HepG2 (cell line): ENCODE data around the gene CASD1. TPM values are rescaled to one million over a fixed set of nuclear protein-coding genes. Genes with fewer than 3 reads are reported as not detected.
A peak's percentile ranks its signal among the peaks of the same experiment; 100 is the strongest.

Experiments used
- ADNP ChIP-seq: sonication (generic); formaldehyde crosslinking; IDR thresholded peaks from 2 replicates; pipeline ENCODE4 v1.4.0; 2020; ENCODE audit warnings: missing genetic modification reagents
- ARID2 ChIP-seq: sonication (generic); formaldehyde crosslinking; IDR thresholded peaks from 2 replicates; pipeline ENCODE4 v1.8.1; 2022; ENCODE audit warnings: mild to moderate bottlenecking, missing genetic modification reagents, borderline replicate concordance
- CENPT ChIP-seq: sonication (generic); formaldehyde crosslinking; IDR thresholded peaks from 2 replicates; pipeline ENCODE4 v1.8.0; 2022; ENCODE audit warnings: low read depth, mild to moderate bottlenecking, moderate library complexity, missing genetic modification reagents
- FOXJ3 ChIP-seq: sonication (generic); formaldehyde crosslinking; IDR thresholded peaks from 2 replicates; pipeline ENCODE4 v1.4.0; 2020; ENCODE audit warnings: missing genetic modification reagents, mild to moderate bottlenecking, borderline replicate concordance
- HES4 ChIP-seq: sonication (generic); formaldehyde crosslinking; IDR thresholded peaks from 2 replicates; pipeline ENCODE4 v1.9.0; 2021; ENCODE audit warnings: mild to moderate bottlenecking, missing genetic modification reagents, borderline replicate concordance
- HOXA7 ChIP-seq: sonication (generic); formaldehyde crosslinking; IDR thresholded peaks from 2 replicates; pipeline ENCODE4 v1.8.1; 2022; ENCODE audit warnings: mild to moderate bottlenecking, missing genetic modification reagents, moderate library complexity
- IRF1 ChIP-seq: sonication (generic); formaldehyde crosslinking; IDR thresholded peaks from 2 replicates; pipeline ENCODE4 v1.4.0; 2020; ENCODE audit warnings: low read depth, mild to moderate bottlenecking, missing genetic modification reagents
- NFIC ChIP-seq: IDR thresholded peaks from 2 replicates; pipeline ENCODE4 v1.6.1; 2012; ENCODE audit warnings: mild to moderate bottlenecking, low read length, inconsistent platforms
- PPARG ChIP-seq: conservative IDR thresholded peaks from 2 replicates; pipeline ENCODE4 v1.6.1; 2016; ENCODE audit warnings: missing biosample characterization, missing genetic modification reagents
- RARA ChIP-seq: IDR thresholded peaks from 2 replicates; pipeline ENCODE4 v1.6.1; 2016; ENCODE audit warnings: missing genetic modification reagents, missing compliant biosample characterization
- SKI ChIP-seq: fragments of 450-650 bp; IDR thresholded peaks from one replicate; pipeline ENCODE4 v1.6.1; 2018; ENCODE audit warnings: mild to moderate bottlenecking; ENCODE audit not compliant: partially characterized antibody
- SOX13 ChIP-seq, 3 experiments: fragments of 450-650 bp in 1 of 3; sonication (generic) in 1 of 3; formaldehyde crosslinking in 1 of 3; IDR thresholded peaks in 2 of 3; conservative IDR thresholded peaks in 1 of 3; 2 replicates each; pipeline versions ENCODE4 v1.5.0 to v1.6.1; 2016 to 2020; ENCODE audit warnings: antibody characterized with exemption in 1 of 3, mild to moderate bottlenecking in 1 of 3, missing compliant biosample characterization in 1 of 3, missing genetic modification reagents in 1 of 3, moderate library complexity in 1 of 3
- SP140L ChIP-seq: sonication (generic); formaldehyde crosslinking; IDR thresholded peaks from 2 replicates; pipeline ENCODE4 v1.4.0; 2020; ENCODE audit warnings: missing genetic modification reagents, borderline replicate concordance
- TOPORS ChIP-seq: sonication (generic); formaldehyde crosslinking; IDR thresholded peaks from 2 replicates; pipeline ENCODE4 v1.8.0; 2023; ENCODE audit warnings: mild to moderate bottlenecking, missing genetic modification reagents
- ZNF224 ChIP-seq: sonication (generic); formaldehyde crosslinking; IDR thresholded peaks from 2 replicates; pipeline ENCODE4 v1.5.0; 2020; ENCODE audit warnings: mild to moderate bottlenecking, missing genetic modification reagents
- ZNF235 ChIP-seq: sonication (generic); formaldehyde crosslinking; IDR thresholded peaks from 2 replicates; pipeline ENCODE4 v1.8.1; 2023; ENCODE audit warnings: mild to moderate bottlenecking, missing genetic modification reagents, borderline replicate concordance
- ZNF30 ChIP-seq: sonication (generic); formaldehyde crosslinking; IDR thresholded peaks from 2 replicates; pipeline ENCODE4 v1.5.0; 2020; ENCODE audit warnings: mild to moderate bottlenecking, missing genetic modification reagents
- ZNF609 ChIP-seq: sonication (generic); formaldehyde crosslinking; IDR thresholded peaks from 2 replicates; pipeline ENCODE4 v1.4.0; 2020; ENCODE audit warnings: mild to moderate bottlenecking, missing genetic modification reagents, borderline replicate concordance
- ZNF772 ChIP-seq: sonication (generic); formaldehyde crosslinking; IDR thresholded peaks from 2 replicates; pipeline ENCODE4 v1.5.0; 2020; ENCODE audit warnings: mild to moderate bottlenecking, missing genetic modification reagents
- polyA plus RNA-seq, 8 experiments: library from polyadenylated mRNA; depleted of rRNA in 3 of 8; stranded (reverse) in 7 of 8; unstranded in 1 of 8; fragments of >200 nt; fragmentation: Illumina TruSeq in 4 of 8; extraction: Trizol in 4 of 8; gene quantifications; 2 replicates each; pipeline versions ENCODE4 v1.2.1 to v1.2.3, GENCODE V29; 2011 to 2016; ENCODE audit warnings: low read depth in 4 of 8, missing spikeins in 1 of 8, mixed read lengths in 1 of 8; ENCODE audit not compliant: insufficient read depth in 1 of 8
- total RNA-seq, 5 experiments: library from RNA; depleted of rRNA; stranded (reverse); fragments of >200 nt; fragmentation: Illumina TruSeq; extraction: Trizol; gene quantifications; 2 replicates each; pipeline ENCODE4 v1.2.3, GENCODE V29; 2016; ENCODE audit warnings: low read depth in 1 of 5
- TF ChIP-seq, protein P1 (sequence below): sonication (generic); formaldehyde crosslinking; IDR thresholded peaks from 2 replicates; pipeline ENCODE4 v1.4.0; 2020; ENCODE audit warnings: missing genetic modification reagents, mild to moderate bottlenecking, borderline replicate concordance
- TF ChIP-seq, protein P2 (sequence below): IDR thresholded peaks from 2 replicates; pipeline ENCODE4 v1.6.1; 2016; ENCODE audit warnings: mild to moderate bottlenecking

The CASD1 gene
- total and polyA plus RNA-seq, 2 of the 13 experiments (the other 11 are each of a cell fraction or from before 2014, with no cell fraction given) = 22.9 to 32.6 TPM

- TF ChIP-seq IRF1 = no peak
- no peak for TF ChIP-seq FOXJ3 (CRISPR knock-in tag)
- peak; percentile 39 for TF ChIP-seq RARA (CRISPR knock-in tag)
- no peak for TF ChIP-seq CENPT
- TF ChIP-seq, protein P1, sequence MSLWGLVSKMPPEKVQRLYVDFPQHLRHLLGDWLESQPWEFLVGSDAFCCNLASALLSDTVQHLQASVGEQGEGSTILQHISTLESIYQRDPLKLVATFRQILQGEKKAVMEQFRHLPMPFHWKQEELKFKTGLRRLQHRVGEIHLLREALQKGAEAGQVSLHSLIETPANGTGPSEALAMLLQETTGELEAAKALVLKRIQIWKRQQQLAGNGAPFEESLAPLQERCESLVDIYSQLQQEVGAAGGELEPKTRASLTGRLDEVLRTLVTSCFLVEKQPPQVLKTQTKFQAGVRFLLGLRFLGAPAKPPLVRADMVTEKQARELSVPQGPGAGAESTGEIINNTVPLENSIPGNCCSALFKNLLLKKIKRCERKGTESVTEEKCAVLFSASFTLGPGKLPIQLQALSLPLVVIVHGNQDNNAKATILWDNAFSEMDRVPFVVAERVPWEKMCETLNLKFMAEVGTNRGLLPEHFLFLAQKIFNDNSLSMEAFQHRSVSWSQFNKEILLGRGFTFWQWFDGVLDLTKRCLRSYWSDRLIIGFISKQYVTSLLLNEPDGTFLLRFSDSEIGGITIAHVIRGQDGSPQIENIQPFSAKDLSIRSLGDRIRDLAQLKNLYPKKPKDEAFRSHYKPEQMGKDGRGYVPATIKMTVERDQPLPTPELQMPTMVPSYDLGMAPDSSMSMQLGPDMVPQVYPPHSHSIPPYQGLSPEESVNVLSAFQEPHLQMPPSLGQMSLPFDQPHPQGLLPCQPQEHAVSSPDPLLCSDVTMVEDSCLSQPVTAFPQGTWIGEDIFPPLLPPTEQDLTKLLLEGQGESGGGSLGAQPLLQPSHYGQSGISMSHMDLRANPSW (CRISPR knock-in tag) = no peak
- TF ChIP-seq SP140L = no peak
- no peak for TF ChIP-seq ARID2
- no peak for TF ChIP-seq ZNF609 (CRISPR knock-in tag)
- TF ChIP-seq, protein P2, sequence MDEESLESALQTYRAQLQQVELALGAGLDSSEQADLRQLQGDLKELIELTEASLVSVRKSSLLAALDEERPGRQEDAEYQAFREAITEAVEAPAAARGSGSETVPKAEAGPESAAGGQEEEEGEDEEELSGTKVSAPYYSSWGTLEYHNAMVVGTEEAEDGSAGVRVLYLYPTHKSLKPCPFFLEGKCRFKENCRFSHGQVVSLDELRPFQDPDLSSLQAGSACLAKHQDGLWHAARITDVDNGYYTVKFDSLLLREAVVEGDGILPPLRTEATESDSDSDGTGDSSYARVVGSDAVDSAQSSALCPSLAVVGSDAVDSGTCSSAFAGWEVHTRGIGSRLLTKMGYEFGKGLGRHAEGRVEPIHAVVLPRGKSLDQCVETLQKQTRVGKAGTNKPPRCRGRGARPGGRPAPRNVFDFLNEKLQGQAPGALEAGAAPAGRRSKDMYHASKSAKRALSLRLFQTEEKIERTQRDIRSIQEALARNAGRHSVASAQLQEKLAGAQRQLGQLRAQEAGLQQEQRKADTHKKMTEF (CRISPR knock-in tag) = 0 out of 2 replicates have a peak, but pooled peaks have one; percentile 25
- TF ChIP-seq PPARG (CRISPR knock-in tag) = 0 out of 2 replicates have a peak, but pooled peaks have one; percentile 6
- peak; percentile 13 for TF ChIP-seq SKI
- TF ChIP-seq ZNF772 (CRISPR knock-in tag) = no peak
- TF ChIP-seq ZNF224 = no peak
- TF ChIP-seq HOXA7 (CRISPR knock-in tag) = no peak
- no peak for TF ChIP-seq SOX13 (IDR thresholded peaks at IDR 0.05)
- peak in 1 of 2 experiments; percentile 75; a peak in 2 of 4 replicates for TF ChIP-seq SOX13 (CRISPR knock-in tag; conservative IDR thresholded peaks at IDR 0.05 in 1 of 2, IDR thresholded peaks at IDR 0.05 in 1 of 2)
- no peak for TF ChIP-seq ZNF235 (CRISPR knock-in tag)
- TF ChIP-seq HES4 = no peak
- TF ChIP-seq ADNP (CRISPR knock-in tag) = no peak
- TF ChIP-seq ZNF30 (CRISPR knock-in tag) = no peak
- peak; percentile 44; the same call in 1 of the 2 replicates for TF ChIP-seq NFIC
- no peak for TF ChIP-seq TOPORS (CRISPR knock-in tag)
Measured at GRCh38 chr7:94559972-94560371, 50.4 kb downstream of the CASD1 start (continued).
